ENCODE measurements around the gene NCK2.

DNA sequence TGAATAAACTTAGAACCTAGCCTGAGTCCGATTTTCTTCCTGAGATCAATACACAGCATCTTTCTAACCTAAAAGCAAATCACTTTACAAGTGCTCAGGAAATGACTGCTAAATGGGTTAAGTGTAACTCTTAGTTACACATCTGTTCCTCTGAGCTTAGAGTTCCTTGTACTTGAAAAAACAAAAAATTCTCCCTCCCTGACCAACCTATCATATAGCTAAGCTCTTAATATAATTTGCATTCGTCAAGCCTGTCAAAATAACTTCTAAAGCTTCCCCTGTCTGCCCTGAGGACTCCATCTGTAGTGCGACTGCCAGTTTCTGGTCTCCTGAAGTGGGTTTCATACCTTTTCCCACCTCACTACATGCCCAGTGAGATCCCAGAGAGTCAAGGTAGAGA lies 190.4 kb downstream of the NCK2 start:
- TF ChIP-seq, protein P1, sequence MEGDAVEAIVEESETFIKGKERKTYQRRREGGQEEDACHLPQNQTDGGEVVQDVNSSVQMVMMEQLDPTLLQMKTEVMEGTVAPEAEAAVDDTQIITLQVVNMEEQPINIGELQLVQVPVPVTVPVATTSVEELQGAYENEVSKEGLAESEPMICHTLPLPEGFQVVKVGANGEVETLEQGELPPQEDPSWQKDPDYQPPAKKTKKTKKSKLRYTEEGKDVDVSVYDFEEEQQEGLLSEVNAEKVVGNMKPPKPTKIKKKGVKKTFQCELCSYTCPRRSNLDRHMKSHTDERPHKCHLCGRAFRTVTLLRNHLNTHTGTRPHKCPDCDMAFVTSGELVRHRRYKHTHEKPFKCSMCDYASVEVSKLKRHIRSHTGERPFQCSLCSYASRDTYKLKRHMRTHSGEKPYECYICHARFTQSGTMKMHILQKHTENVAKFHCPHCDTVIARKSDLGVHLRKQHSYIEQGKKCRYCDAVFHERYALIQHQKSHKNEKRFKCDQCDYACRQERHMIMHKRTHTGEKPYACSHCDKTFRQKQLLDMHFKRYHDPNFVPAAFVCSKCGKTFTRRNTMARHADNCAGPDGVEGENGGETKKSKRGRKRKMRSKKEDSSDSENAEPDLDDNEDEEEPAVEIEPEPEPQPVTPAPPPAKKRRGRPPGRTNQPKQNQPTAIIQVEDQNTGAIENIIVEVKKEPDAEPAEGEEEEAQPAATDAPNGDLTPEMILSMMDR (IDR thresholded peaks at IDR 0.05; ENCODE audit: low read length): no peak
- no peak for TF ChIP-seq EZH2 (optimal IDR thresholded peaks at IDR 0.05; ENCODE audit: low read depth, low read length)

All from MM.1S (cell line).